Gastrocnemius medialis (tissue), 4 donors: ENCODE results near the gene CTU1.

ENCODE experiments used
- CTCF ChIP-seq, 5 experiments: fragments of 450-650 bp in 3 of 5; fragments of 200-600 bp in 2 of 5; sonication (generic) in 2 of 5; IDR thresholded peaks in 4 of 5; conservative IDR thresholded peaks in 1 of 5; 1 replicate in 4 of 5; 2 replicates in 1 of 5; pipeline ENCODE4 v1.5.1; 2016 to 2019; ENCODE audit warnings: antibody characterized with exemption in 5 of 5, mild to moderate bottlenecking in 3 of 5, moderate library complexity in 3 of 5
- POLR2A ChIP-seq, 2 donors: fragments of 450-650 bp; IDR thresholded peaks; one replicate each; pipeline ENCODE4 v1.6.1; 2017; ENCODE audit warnings: antibody characterized with exemption in 2 of 2, mild to moderate bottlenecking in 2 of 2, moderate library complexity in 2 of 2

GRCh38 chr19:51084505-51084904 is 23.7 kb downstream of the CTU1 start:
- TF ChIP-seq CTCF (IDR thresholded peaks at IDR 0.05 in 4 of 5, conservative IDR thresholded peaks at IDR 0.05 in 1 of 5): no peak
- TF ChIP-seq POLR2A (IDR thresholded peaks at IDR 0.05): no peak
